Fibroblast of lung (primary cell): ENCODE results near the gene TNK1.

Experiments used
- EZH2 ChIP-seq: IDR thresholded peaks from 2 replicates; pipeline ENCODE4 v1.5.1; 2012; ENCODE audit warnings: low read length, control low read depth, mild to moderate bottlenecking; ENCODE audit errors: missing control alignments
- TF ChIP-seq, protein P1 (sequence below), 2 donors: IDR thresholded peaks in 1 of 2; conservative IDR thresholded peaks in 1 of 2; 1 replicate in 1 of 2; 2 replicates in 1 of 2; pipeline ENCODE4 v1.5.1; 2011 to 2012; ENCODE audit warnings: low read length in 2 of 2, control low read depth in 1 of 2, inconsistent platforms in 1 of 2, low read depth in 1 of 2, mild to moderate bottlenecking in 1 of 2

DNA sequence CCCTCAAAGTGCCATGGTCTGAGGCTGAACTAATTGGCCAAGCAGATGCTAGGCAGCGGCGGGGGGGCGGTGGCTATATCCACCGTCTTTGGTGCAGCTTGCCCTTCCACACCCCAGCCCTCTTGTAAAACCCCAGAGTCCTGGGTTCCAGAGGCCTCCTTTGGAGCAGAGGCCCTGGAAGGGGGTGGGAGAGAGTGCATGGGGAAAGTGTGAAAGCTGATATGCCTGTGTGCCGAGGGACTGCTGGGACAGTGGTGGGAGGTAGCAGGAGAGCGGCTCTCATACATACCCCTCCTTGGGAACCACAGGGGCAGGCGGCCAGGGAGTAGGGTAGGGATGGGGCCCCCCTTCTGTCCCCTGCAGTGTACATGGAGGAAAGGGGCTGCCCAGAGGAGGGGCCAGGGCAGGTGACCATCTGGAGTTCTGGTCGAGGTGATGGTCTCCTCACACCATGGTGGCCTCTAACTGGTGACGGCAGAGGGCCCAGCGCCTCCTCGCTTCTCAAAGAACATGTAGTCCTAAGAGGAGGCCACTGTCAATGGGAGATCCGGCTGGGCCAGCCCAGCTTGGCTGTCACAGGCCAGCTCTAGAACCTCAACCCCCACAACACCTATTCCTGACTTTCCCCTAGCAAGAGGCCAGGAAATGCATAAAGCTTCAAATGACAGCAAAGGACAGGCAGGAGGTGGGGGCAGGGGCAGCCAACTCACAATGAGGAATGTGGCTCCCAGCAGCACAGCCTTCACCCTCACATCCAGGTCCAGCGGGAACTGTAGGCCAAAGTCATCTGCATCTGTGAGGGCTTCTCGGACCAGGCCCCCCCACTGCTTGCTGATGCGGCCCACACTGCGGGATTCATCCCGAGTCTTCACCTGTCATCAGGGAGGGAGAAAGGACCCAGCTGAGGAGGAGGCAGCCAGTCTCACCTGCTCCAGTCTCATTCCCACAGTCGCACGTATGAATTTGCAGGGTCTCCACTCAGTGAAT lies 9.3 kb downstream of the TNK1 start:
- TF ChIP-seq, protein P1, sequence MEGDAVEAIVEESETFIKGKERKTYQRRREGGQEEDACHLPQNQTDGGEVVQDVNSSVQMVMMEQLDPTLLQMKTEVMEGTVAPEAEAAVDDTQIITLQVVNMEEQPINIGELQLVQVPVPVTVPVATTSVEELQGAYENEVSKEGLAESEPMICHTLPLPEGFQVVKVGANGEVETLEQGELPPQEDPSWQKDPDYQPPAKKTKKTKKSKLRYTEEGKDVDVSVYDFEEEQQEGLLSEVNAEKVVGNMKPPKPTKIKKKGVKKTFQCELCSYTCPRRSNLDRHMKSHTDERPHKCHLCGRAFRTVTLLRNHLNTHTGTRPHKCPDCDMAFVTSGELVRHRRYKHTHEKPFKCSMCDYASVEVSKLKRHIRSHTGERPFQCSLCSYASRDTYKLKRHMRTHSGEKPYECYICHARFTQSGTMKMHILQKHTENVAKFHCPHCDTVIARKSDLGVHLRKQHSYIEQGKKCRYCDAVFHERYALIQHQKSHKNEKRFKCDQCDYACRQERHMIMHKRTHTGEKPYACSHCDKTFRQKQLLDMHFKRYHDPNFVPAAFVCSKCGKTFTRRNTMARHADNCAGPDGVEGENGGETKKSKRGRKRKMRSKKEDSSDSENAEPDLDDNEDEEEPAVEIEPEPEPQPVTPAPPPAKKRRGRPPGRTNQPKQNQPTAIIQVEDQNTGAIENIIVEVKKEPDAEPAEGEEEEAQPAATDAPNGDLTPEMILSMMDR (conservative IDR thresholded peaks at IDR 0.05 in 1 of 2, IDR thresholded peaks at IDR 0.05 in 1 of 2; ENCODE audit: low read depth in 1 of 2, low read length in 2 of 2) = no peak
- TF ChIP-seq EZH2 = no peak
